Central memory CD4-positive, alpha-beta T cell (primary cell): ENCODE data around the gene CD53.
"Not testable (repeated sequence)": the region's sequence is repeated elsewhere in the genome, so short reads cannot be mapped to it uniquely, and the experiment has no call there.

Experiments used
- DNase-seq: peaks from one replicate; pipeline ENCODE4 v3.0.0; 2022
- total RNA-seq, 3 experiments: gene quantifications; one replicate each; lab custom pipeline; 2026; lab: John Stamatoyannopoulos, UW

CD53 gene, protein sequence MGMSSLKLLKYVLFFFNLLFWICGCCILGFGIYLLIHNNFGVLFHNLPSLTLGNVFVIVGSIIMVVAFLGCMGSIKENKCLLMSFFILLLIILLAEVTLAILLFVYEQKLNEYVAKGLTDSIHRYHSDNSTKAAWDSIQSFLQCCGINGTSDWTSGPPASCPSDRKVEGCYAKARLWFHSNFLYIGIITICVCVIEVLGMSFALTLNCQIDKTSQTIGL
- total RNA-seq: 242 to 549 (median 244) reads per million in 3 experiments

DNA sequence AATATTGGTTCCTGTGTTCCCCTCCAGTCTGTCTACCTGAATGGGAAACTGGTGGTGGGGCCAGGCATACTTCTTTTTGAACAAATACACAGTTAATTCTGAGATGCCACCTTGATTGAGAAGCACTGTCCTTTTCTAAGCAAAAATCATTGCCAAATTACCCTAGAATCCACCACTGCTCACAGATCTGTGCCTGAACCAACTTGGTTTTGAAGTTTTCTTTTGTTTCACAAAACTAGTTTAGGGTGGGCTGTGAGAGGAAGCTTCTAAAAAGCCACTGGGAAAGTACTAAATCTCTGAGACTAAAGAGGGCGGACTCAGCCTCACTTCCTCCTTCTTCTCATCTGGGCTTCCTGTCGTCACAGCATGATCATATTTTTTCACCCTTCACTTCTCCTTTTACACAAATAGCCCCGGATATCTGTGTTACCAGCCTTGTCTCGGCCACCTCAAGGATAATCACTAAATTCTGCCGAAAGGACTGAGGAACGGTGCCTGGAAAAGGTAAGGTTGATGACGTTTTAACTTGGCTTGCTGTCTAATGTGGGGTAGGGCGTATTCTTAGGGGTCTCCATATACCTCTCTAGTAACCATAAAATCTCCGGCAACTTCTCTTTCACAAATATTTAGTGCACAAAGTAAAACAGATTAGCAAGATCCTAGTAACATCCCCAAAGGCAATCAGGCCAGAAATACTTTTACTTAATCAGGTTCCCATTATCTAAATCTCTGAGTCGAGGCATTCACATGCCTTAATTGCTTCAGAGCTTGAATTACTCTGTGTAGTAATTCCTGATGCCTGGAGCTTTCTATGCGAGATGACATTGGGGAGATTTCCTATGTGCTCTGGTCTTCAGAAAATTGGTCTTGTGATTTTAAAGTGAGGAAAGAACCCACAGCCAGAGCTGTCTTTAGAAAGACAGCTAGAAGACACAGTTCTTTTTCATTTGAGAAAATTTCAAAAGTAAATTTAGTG lies at the start of gene CD53:
Gene CD53 (plus strand): TSS at position 404 of the 976 bp plus-strand sequence. CDS start 18,261 bp downstream, outside the sequence.
- DNase-seq: peak; percentile 76

GRCh38 chr1:110824192-110824591 lies 48.8 kb upstream of the CD53 start:
- no peak for DNase-seq

DNA sequence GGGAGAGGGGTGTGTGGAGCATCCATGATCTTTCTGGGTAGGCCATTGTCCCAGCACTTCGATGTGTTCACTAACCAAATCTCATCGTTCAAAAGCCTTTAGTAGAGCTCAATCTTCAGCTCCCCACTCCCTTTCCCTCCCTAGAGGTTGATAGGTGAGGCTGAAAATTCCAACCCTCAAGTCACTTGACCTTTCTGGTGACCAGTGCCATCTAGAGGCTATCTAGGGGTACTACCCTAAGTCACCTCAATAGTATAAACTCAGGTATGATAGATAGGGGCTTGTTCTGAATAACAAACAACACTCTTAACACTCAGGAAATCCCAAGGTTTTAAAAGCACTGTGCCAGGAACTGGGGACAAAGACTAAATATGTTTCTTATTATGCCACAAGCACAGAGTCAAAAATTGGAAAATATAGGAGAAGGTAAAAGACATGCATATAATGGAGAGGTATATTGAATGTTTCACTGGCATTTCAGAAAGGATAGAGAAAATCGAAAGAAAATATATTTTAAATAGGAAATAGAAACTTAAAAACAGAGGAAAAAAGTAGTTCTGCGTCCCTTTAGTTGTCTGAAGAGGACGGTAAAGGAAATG lies 42.9 kb upstream of the CD53 start:
- peak; percentile 44 for DNase-seq

GRCh38 chr1:110833779-110834178 lies 39.2 kb upstream of the CD53 start:
- not testable (repeated sequence) for DNase-seq

GRCh38 chr1:110846861-110847260 lies 26.1 kb upstream of the CD53 start:
- no peak for DNase-seq

DNA sequence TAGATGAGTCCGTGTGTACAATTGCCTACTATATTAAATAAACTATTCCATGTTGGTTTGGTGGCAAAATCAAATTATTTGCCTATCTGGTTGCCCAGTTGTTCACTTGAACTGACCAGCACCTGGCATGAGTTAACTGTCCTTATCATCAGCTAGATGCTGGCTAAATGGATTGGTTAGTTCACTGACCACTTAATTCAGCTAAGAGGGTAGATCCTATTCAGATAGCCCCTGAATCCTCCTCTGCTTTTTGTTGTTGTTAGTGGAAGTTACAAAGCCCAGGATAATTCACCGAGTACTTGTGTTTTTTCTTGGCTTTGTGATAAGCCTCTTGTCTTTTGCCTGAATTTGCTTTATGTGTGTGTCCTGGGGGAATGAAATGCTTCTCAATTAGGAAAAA lies 22.8 kb upstream of the CD53 start:
- DNase-seq: no peak

GRCh38 chr1:110850627-110851026 lies 22.3 kb upstream of the CD53 start:
- no peak for DNase-seq

DNA sequence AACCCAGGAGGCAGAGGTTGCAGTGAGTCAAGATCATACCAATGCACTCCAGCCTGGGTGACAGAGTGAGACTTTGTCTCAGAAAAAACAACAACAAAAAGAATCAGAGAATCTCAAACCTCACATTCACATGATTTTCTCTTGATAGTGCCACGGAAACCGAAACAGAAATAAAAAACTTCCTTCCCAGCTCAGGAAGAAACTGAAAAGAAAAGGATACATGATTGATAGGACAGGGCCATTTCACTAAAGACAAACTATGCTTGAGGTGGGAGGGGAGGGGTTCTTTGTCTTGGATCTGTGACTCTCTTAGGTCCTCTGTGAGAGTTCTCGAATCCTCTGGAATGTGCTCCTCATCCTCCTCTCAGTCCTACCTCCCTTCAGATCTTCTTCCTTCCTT lies 19.8 kb upstream of the CD53 start:
- DNase-seq: no peak

GRCh38 chr1:110856410-110856809 lies 16.5 kb upstream of the CD53 start:
- DNase-seq: no peak

DNA sequence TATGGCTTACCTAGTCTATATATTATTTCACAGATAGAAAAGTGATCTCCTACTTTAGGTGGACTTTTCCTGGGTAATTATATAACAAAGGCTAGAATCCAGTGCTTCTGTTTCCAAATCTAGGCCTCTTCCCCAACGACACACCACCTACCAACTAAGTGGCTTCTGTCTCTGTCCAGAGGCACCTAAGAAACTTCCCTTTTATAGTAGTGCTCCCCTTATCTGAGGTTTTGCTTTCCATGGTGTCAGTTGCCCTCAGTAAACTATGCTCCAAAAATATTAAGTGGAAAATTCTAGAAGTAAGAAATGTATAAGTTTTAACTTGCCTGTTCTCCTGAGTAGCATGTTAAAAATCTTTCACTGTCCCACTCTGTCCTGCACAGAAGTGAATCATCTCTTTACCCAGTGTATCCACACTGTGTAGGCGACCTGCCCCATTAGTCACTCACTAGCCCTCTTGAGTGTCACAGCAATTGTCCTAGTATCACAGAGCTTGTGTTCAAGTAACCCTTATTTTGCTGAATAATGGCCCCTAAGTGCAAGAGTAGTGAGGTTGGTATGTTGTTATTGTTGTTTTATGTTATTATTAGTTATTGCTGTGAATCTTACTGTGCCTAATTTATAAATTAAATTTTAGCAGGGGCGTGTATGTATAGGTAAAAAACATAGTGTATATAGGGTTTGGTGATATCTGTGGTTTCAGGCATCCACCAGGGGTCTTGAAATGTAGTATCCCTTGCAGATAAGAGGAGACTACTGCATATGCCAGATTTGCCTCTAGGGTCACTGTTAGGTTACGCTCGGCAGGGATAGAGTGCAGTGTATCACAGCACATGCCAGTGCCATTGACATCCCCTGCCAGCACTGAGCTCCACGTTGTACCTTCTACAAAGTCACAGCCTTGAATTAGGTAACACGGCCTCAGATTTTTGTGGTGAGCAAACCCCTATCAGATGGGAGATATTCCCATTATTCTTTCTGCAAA lies 14.7 kb upstream of the CD53 start:
- DNase-seq: no peak

- no peak for DNase-seq
Measured at GRCh38 chr1:110859062-110859461, 13.9 kb upstream of the CD53 start.

DNA sequence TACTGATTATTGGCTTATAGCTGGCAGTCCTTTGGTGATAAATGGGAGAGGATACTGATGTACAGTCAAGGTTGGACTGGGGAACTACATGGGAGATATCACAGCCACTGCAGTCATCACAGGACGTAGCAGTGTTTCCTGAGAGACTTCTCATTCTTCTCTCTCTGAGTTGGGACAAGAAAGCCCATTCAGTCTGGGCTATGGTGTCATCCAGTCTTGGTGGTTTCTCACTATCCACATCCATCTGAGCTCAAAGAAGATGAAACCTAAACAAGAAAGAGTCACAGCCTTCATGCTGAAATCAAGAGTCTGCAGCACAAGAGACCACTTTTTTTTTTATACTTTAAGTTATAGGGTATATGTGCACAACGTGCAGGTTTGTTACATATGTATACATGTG lies 12.8 kb upstream of the CD53 start:
- DNase-seq: no peak

DNA sequence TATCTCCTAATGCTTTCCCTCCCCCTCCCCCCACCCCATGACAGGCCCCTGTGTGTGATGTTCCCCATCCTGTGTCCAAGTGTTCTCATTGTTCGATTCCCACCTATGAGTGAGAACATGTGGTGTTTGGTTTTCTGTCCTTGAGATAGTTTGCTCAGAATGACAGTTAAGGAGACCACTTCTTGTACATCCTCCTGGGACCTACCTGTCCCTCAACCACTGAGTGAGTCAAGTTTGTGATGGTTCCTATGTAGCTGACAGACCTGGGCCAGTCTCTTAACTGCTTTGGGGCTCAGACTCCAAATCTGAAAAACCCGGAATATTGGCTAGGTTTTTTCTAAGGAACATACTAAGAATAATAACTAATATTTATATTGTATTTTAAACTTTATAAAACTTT lies 12.3 kb upstream of the CD53 start:
- not testable (repeated sequence) for DNase-seq

DNA sequence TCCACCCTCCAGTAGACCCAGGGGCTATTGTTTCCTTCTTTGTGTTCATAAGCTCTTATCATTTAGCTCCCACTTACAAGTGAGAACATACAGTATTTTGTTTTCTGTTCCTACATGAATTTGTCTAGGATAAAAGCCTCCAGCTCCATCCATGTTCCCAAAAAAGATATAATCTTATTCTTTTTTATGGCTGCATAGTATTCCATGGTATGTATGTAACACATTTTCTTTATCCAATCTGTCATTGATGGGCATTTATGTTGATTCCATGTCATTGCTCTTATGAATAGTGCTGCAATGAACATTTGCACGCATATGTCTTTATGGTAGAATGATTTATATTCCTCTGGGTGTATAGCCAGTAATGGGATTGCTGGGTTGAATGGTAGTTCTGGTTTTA lies 11.0 kb upstream of the CD53 start:
- DNase-seq: not testable (repeated sequence)

DNA sequence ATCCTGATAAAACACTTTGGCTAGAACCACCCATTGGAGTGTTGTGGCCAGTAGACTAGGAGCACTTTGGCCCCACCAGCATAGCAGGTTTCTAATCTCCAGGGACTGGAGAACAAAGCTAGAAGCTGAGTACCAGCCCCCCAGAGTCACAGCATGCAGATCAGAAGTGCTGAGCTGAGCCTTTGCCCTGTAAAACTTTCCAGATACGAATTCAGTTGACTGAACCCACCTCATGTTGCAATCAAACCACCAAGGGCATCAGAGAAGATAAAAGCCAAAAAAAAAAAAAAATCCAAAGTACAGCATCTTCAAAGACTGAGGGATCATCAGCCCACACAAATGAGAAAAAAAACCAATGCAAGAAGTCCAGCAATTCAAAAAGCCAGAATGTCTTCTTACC lies 8.7 kb upstream of the CD53 start:
- no peak for DNase-seq

GRCh38 chr1:110870721-110871388 lies 2.1 kb upstream of the CD53 start:
- DNase-seq: no peak

DNA sequence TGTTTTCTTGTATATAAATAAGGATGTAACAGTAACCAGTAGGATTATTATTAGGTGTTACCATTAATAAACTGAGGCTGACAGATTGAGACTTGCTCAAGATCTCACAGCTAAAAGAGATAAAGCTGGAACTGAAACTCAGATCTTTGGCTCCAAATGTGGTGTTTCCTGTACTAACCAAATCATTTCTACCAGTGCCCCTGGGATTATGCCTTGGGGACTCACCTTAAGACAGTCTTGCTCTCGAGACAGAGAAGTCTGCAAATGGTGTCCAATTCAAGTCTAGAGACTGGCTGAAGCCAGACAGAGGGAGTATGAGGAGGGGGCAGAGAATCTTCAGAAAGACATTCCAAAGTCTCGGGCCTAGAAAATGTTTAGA lies 593 bp upstream of the CD53 start:
- no peak for DNase-seq

- no peak for DNase-seq
Measured at GRCh38 chr1:110873856-110874255, 908 bp downstream of the CD53 start.

GRCh38 chr1:110874324-110875215 lies 1.6 kb downstream of the CD53 start:
- peak; percentile 47 for DNase-seq

DNA sequence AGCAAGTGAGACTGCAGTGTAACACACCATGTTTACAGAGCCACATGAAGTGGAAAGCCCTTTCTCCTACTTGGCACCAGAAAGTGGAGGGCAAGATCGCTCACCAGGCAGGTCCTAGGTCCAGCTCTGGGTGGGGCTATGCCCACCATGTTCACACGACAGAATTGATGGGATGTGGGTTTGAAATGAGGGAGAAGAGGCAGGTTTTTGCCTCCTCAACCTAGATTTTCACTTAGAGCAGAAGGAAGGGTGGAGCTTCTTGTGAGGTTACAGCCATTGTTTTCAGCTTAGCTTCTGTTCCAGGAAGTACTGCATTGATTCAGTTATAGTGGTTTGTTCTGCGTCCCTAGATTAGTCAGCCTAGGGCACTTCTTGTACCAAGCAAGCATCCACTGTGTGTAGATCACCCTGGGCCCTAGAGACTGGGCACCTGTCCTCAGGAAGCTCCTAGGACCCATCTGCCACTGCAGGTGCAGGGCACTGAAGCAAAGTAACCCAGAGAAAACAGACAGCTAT lies 2.3 kb downstream of the CD53 start:
- peak; percentile 64 for DNase-seq
